ENCODE results near the gene SPATA19. TPM values are rescaled to one million over a fixed set of nuclear protein-coding genes. Genes with fewer than 3 reads are reported as not detected.

SPATA19 gene
- total and polyA plus RNA-seq, 2 of the 13 experiments (the other 11 are each of a cell fraction or from before 2014, with no cell fraction given) = not detected

GRCh38 chr11:133832991-133833897 is 12.1 kb downstream of the SPATA19 start (continued):
- TF ChIP-seq ZNF407 (CRISPR knock-in tag; IDR thresholded peaks at IDR 0.05; ENCODE audit: not compliant biosample characterization) = no peak

Data from HepG2 (cell line).